ENCODE results near the gene GNG2.

The GNG2 gene

DNA sequence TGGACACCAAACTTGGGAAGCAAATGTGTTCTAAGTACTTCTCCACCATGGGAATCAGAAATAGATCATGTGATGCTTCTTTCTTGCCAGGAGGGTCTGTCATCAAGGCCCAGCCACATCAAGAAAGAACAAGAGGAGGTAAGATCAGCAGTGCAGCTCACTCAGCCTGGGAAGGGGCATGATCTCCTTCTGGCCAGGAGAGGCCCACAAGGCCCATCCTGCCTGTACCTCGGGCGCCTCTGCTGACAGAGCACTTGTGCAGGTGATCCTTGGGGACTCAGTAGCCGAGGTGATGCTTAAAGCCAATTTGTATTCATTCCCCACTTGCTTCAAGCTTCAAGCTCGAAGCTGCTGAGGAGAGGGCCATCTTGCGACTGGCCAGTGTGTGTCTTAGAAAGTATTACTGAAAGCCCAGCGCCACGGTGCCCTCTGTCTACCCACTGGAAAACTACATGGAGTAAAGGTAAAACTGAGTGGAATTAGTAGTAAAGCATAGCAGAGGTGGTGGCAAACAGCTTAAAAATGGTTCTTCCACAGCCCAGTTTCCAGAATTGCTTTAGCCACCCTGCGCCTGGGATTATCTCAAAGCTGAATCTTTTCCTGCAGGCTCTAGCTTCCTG lies 155.1 kb downstream of the GNG2 start:
- in situ Hi-C loops (cut with MboI; ENCODE audit: low sequenced_read_pairs) = no loop called here

DNA sequence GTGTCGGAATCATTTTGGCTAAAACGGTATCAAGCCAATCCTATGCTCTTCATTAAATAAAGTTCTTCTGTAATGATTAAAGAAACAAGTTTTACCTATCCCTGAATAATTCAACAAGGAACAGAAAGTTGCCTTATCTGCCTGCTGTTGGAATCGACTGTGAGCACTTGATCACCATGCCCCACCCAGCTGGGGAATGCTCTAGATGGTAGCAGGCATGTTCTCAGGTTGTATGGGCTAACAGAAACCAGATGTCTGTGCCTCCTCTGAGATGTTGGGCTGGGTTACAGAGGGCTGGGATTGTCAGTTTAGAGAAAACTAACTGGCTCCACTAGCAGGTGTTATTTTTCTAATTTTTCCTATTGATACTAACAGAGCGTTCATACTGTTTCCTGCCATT lies 157.8 kb downstream of the GNG2 start:
- in situ Hi-C loops (cut with MboI; ENCODE audit: low sequenced_read_pairs) = no loop called here

DNA sequence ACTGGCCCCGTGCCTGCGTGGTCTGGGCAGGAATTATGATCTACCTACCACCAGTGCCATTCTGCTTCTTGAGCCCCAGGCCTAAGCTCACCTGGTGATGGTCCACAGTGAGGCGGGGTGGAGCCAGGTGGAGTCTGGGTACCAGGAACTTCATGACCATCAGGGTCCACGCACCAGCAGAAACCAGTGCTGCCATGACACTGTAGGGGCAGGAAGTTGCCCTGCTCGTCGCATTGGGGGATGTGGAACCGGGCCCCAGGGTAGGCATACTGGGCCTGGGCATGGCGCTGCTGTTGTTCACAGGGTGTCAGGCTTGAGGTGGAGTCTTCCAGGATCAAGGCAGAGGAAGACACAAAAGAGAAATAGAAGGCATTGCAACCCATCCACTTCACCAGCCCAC lies 158.6 kb downstream of the GNG2 start:
- in situ Hi-C loops (cut with MboI; ENCODE audit: low sequenced_read_pairs) = no loop called here

Measured in hTERT RPE-1 (cell line).